HL-60 (cell line): Measurements from ENCODE around the gene SMIM3.

Source experiments
- DNase-seq, 2 experiments: peaks; one replicate each; pipeline ENCODE4 v3.0.0-alpha.2; 2010 to 2020; ENCODE audit warnings: low read depth in 1 of 2, low spot score in 1 of 2
- H3K27ac ChIP-seq: fragments of 250-450 bp; sonication (Bioruptor Pico); replicated peaks from 2 replicates; pipeline ENCODE4 v1.5.1; 2020; ENCODE audit warnings: mild to moderate bottlenecking, moderate library complexity
- H3K27me3 ChIP-seq: fragments of 250-450 bp; sonication (Bioruptor Pico); 2 replicates; pipeline ENCODE4 v1.5.1; 2021; ENCODE audit warnings: mild to moderate bottlenecking, moderate library complexity; ENCODE audit not compliant: insufficient read depth, poor library complexity, severe bottlenecking
- H3K4me3 ChIP-seq: replicated peaks from 2 replicates; pipeline ENCODE4 v1.5.1; 2011; ENCODE audit warnings: mild to moderate bottlenecking, control low read depth, low read length; ENCODE audit not compliant: insufficient read depth
- CTCF ChIP-seq: IDR thresholded peaks from one replicate; pipeline ENCODE4 v1.5.1; 2011; ENCODE audit warnings: low read length, control low read depth, inconsistent platforms; ENCODE audit not compliant: insufficient read depth
- GABPA ChIP-seq: IDR thresholded peaks from 2 replicates; pipeline ENCODE4 v1.6.1; 2012; ENCODE audit warnings: low read depth
- POLR2AphosphoS5 ChIP-seq: IDR thresholded peaks from 2 replicates; pipeline ENCODE4 v1.6.1; 2012; ENCODE audit warnings: low read depth
- REST ChIP-seq: IDR thresholded peaks from 2 replicates; pipeline ENCODE4 v1.6.1; 2012; ENCODE audit warnings: low read depth; ENCODE audit not compliant: insufficient replicate concordance
- SPI1 ChIP-seq: IDR thresholded peaks from 2 replicates; pipeline ENCODE4 v1.6.1; 2012; ENCODE audit warnings: low read depth, mild to moderate bottlenecking, borderline replicate concordance
- long read RNA-seq: library from polyadenylated mRNA; unstranded; transcript quantifications from one replicate; pipeline ENCODE4 v2.0.0, GENCODE V29; 2020

Gene SMIM3
- long read RNA-seq, transcript SMIM3-201 (2 exons, 2,332 nt) = major isoform, 854 of 864 reads
- long read RNA-seq, partial matches to known transcripts = 3 of 864 reads
- long read RNA-seq, other reads (novel, unspliced or antisense) = 7 of 864 reads

GRCh38 chr5:150778517-150779396, at the start of gene SMIM3:
TSS of gene SMIM3 (plus strand) at chr5:150778757. CDS start at chr5:150795441, 16,684 bp downstream.
- H3K27me3 ChIP-seq = no peaks in the 10 kb centered on the region
- no peak for TF ChIP-seq REST
- peak; percentile 57; the same call in 1 of the 2 replicates for TF ChIP-seq POLR2AphosphoS5
- peak; percentile 11 for TF ChIP-seq CTCF
- no peak; the same call in 1 of the 2 replicates for TF ChIP-seq SPI1
- no peak for TF ChIP-seq GABPA
- DNase-seq = peak; percentile 63 to 84
- peak within 1 kb of the TSS; percentile 93 for H3K4me3 ChIP-seq
- H3K27ac ChIP-seq = peak within 1 kb of the TSS; percentile 85

- Histone ChIP-seq H3K4me3 (no peak overlapping the region), H3K27ac (no peak overlapping the region), H3K27me3 (no peaks in the 10 kb centered on the region)
- no peak for DNase-seq
- TF ChIP-seq REST (no peak), SPI1 (no peak), POLR2AphosphoS5 (no peak), GABPA (no peak), CTCF (no peak)
These were observed 48.7 kb upstream of the SMIM3 start for GRCh38 chr5:150729859-150730258.

GRCh38 chr5:150731669-150732242, 46.8 kb upstream of the SMIM3 start:
- Histone ChIP-seq H3K27ac (no peak overlapping the region), H3K27me3 (no peaks in the 10 kb centered on the region), H3K4me3 (no peak overlapping the region)
- DNase-seq = no peak
- TF ChIP-seq GABPA = no peak
- TF ChIP-seq SPI1 = no peak
- TF ChIP-seq POLR2AphosphoS5 = no peak
- no peak for TF ChIP-seq CTCF
- TF ChIP-seq REST = no peak
